Head of caudate nucleus (tissue), 42 donors: ENCODE measurements around the gene NF1.
"Not testable (repeated sequence)": the region's sequence is repeated elsewhere in the genome, so short reads cannot be mapped to it uniquely, and the experiment has no call there.

Experiments used
- DNase-seq, 42 donors: peaks; one replicate each; pipeline versions ENCODE4 v3.0.0 to v3.0.0-alpha.2; 2020 to 2021; ENCODE audit warnings: mixed read lengths in 7 of 42
- intact Hi-C: fragments of 100-400 bp; cut with DNase I; formaldehyde crosslinking; loops from one replicate; pipeline ENCODE4 v1.15.0; 2022

NF1 gene

DNA sequence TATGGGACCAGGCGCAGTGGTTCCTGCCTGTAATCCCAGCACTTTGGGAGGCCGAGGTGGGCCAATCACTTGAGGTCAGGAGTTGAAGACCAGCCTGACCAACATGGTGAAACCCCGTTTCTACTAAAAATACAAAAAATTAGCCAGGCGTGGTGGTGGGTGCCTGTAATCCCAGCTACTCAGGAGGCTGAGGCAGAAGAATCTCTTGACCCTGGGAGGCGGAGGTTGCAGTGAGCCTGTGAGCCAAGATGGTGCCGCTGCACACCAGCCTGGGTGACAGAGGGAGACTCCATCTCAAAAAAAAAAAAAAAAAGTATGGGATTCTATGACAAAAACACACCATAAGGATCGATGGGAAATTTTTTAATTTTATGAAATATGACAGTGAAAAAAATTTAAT, 217.4 kb downstream of the NF1 start:
- intact Hi-C loops, DNase-seq: not testable (repeated sequence)

DNA sequence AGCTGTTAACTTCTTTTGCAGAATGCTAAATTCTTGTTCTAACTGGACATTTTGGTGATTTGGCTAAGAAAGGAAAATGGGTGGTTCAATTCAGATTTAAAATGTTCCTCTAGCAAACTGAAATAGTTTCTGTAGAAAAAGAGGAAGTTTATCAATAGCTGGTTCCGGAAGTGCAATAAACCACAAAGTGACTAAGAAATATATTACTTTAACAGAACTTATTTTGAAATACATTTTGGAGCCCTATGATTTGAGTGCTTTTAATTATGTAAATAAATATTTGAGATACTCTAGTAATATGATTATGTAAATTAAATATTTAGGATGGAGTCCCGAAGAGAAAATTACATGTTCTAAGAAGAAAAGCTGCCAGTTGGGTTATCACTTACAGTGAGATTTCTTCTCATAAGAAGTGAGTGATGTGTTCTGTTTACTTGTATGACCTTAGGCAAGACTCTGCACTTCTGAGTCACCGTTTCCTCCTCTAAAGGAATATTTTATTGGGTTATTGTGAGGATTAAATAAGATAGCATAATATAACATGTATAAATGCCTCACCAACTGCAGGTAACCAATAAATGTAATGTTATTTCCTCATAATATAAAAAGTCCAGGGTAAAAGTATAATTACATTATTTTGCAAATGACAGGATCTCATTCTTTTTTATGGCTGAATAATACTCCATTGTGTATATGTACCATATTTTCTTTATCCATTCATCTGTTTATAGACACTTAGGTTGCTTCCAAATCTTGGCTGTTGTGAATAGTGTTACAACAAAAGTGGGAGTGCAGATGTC, 219.4 kb downstream of the NF1 start, which contains the start of gene EVI2B:
TSS of gene EVI2B (minus strand) at position 73 of the 800 bp plus-strand sequence. CDS start 8,445 bp downstream, outside the sequence.
- intact Hi-C loops, result no loop called here
- DNase-seq, result no peak

DNA sequence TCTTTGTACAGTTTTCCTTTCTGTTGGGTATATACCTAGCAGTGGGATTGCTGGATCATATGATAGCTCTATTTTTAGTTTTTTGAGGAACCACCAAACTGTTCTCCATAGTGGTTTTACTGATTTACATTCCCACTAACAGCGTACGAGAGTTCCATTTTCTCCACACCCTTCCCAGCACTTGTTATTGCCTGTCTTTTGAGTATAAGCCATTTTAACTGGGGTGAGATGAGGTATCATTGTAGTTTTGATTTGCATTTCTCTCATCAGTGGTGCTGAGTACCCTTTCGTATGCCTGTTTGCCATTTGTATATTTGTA, 220.0 kb downstream of the NF1 start:
- no peak for DNase-seq
- intact Hi-C loops, result no loop called here

DNA sequence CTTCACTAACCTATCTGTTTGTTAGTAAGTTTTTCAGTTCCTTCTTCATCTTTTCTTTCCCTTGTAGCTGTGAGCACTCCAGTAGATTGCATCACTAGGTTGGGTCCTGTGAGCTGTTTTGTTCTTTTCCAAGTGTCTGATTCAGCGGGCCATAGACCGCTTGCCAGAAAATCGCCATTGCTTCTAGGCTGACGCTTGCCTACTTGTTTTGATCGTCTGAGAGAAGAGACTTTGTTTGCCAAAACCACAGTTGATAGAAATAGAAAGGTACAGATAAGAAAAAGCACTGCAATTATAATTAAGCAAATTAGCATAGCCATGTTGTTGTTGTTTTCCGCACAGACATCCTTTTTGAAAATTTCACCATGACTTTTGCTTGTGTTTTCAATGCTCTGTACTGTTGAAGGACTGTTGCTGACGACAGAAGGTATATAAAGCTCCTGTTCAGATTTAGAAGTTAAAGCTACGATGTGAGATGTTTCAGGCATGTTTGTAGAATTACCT, 223.6 kb downstream of the NF1 start:
- intact Hi-C loops, result no loop called here
- peak; percentile 46 to 90 (median 76) for DNase-seq

DNA sequence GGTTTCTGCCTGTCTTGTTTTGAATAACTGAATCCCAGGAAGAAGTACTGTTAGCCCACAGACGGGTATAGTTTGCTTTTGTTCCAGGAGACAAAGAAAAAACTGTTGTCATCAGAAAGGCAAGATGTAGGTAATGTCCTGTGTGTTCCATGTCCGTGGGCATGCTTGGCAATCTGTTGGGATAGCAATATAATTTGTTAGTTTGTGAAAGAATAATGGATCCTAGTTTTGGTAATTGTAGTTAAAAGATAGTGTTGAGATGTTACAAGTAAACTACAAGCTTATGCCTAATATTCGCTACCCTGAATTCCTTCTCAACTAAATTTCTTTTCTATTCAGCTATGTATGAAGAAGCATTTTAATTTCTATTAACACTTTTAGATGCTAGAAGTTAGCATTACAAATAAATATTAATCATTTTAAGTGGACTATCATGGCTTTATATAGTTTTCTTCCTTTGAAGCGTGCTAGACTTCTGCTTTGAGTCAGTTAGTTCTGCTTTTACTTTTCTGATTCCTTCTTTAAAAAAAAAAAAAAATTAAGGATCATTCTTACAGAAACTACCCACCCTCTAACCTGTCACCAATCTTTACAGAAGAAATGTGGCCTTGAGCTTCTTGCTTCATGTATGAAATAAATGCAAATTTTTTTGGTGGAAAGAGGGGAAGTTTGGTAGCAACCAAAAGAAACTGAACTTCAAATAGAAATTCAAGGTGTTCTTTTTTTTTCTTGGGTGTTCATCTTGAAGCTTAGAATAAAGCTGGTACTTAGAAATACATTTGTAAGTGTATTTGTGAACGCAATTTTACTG, 224.3 kb downstream of the NF1 start:
- intact Hi-C loops, result no loop called here
- peak in 1 of 42 donors; percentile 28 for DNase-seq

DNA sequence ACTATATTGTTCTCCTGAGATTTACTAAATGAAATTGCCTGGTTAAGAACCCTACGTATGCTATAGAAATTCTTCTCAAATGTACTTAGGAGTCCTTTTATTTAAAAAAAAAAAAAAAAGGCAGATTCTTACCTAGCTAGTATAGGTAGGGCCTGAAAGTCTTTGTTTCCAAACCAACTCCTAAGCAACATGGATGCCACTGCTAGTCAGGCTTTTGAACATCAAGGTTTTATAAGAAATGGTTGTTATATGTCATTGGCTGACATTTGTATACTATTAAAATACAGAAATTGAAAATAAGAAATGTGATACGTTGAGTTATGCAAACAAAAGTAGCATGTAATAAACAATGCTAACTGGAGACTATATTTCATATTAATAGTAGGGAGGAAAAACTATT, 225.5 kb downstream of the NF1 start:
- intact Hi-C loops, result loop anchor here (5.0 kb wide), 1 partner anchor 52 kb away; no protein-coding TSS in a partner anchor
- no peak for DNase-seq

DNA sequence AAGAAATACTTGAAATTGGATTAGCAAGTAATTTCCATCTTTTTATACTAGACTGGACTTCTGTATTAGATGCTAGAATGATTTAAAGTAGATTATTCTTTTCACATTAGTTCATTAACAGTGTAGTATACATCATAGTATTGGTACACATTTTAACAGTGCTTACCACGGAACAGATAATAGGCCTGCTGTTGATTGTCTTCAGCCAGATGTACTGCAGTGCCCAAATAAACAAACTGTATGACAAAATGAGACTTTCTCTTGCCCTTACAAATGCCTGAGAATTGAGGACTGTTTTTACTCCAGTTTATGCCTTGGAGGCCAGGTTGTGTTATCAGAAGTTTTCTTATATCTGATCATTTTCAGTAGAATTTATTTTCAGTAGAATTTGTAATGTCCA, 226.0 kb downstream of the NF1 start:
- peak in 7 of 42 donors; percentile 9 to 47 (median 29) for DNase-seq

DNA sequence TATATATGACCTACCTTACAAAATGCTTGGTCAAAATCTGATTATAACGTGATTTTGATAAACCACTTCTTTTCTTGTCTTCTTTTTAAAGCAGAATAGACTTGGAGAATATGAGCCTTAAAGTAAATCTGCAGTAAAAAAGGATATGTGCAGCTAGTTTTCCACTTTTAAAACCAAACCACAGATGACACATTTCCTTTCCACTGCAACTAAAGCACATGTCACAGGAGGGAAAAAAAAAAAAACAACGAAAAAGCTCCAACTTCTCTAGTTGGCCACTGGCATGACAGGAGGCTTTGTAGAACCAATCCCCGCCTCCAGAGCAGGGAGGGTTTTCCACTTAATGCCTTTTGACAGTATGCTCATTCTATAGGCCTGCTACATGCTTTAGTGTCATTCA, 226.7 kb downstream of the NF1 start, which contains the start of gene EVI2A:
TSS of gene EVI2A (minus strand) at position 142 of the 400 bp plus-strand sequence. CDS start 2,609 bp downstream, outside the sequence.
- intact Hi-C loops, result loop anchor here (5.0 kb wide), 1 partner anchor 51 kb away; no protein-coding TSS in a partner anchor
- DNase-seq, result peak in 37 of 42 donors; percentile 21 to 85 (median 59)

More for the DNA sequence above, 226.0 kb downstream of the NF1 start:
- intact Hi-C loops, result loop anchor here (5.0 kb wide), 1 partner anchor 52 kb away; no protein-coding TSS in a partner anchor

DNA sequence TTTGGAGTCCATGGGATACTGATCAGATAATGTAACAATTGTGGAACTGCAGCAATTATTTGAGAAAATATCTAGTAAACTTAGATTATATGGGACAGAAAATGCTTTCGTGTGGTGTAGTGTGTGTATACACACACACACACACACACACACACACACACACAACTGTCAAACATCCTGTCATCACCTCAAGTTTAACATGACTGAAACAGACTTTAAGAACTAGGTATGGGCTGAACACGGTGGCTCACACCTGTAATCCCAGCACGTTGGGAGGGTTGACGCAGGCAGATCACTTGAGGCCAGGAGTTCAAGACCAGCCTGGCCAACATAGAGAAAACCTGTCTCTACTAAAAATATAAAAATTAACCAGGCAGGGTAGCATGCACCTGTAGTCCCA, 227.2 kb downstream of the NF1 start:
- no peak for DNase-seq
- intact Hi-C loops, result loop anchor here (5.0 kb wide), 1 partner anchor 50 kb away; no protein-coding TSS in a partner anchor

DNA sequence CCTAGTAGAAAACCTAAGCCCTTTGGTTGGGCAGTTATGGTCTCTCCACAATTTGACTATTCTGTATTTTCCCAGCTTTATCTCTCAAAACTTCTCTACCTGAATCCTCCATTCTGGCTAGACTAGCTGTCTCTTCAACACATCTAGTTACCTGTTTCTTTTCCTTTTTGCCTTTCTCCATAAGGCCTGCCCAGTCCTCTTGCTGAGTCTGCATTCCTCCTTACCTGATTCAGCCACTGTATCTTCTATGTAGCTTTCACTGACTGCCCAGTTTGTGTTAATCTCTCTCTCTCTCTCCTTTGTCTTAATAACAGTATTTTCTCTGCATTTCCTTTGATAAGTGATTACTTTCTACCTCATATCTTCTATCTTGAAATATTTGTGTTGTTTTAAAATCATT, 228.8 kb downstream of the NF1 start:
- no peak for DNase-seq
- intact Hi-C loops, result loop anchor here (5.0 kb wide), 1 partner anchor 49 kb away; no protein-coding TSS in a partner anchor

DNA sequence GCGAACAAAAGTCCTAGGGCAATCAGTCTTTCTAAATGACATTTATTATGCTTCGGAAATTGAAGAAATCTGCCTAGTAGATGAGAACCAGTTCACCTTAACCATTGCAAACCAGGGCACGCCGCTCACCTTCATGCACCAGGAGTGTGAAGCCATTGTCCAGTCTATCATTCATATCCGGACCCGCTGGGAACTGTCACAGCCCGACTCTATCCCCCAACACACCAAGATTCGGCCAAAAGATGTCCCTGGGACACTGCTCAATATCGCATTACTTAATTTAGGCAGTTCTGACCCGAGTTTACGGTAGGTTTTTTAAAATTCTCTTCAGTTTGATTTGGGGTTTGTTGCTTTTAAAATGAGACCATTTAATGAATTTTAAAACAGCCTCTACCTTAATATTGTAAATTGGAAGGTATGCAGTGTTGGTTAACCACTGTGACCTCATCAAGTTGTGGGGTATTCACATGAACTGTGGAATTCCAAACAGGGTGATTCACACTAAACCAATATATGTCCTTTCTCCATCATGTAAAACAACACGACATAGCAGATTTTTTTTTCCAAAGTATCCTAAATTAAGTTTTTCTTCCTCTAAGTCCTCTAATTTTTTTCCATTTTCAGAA, 232.9 kb downstream of the NF1 start:
- intact Hi-C loops, result no loop called here
- DNase-seq, result no peak

DNA sequence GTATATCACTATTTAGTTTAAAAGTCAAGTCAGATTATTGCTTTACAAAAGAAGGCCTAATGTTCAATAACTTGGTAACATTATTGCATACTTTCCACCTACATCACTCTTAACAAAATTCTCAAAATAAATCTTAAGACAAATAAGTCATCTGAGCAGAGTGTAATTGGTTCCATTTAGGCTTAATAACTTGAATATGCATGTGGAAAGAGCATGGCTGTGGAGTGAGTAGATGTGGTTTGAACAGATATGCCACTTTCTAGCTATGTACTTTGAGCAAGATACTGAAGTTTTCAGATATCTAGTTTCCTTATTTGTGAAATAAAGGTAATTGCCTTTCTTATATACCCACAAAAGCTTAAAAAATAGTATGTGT, 233.4 kb downstream of the NF1 start:
- DNase-seq, result no peak
- intact Hi-C loops, result no loop called here

DNA sequence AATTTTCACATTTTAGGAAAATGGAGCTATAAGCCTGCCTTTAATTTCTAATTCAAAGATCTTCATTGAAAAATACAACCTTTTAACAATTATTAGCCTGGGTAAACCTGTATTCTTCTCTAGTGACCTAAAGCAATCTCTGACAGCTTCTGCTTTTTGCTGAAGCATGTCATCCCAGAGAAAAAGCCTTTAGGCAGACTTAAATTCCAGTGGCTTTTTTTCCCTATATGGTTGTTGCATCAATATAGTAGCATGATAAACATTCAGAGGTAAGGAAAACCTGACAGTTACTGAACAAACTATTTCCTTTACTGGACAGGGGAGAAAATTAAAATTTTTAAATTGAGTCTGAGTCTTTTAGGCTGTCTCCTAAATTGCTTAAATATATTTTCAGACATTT, 234.4 kb downstream of the NF1 start:
- no peak for DNase-seq
- intact Hi-C loops, result no loop called here

DNA sequence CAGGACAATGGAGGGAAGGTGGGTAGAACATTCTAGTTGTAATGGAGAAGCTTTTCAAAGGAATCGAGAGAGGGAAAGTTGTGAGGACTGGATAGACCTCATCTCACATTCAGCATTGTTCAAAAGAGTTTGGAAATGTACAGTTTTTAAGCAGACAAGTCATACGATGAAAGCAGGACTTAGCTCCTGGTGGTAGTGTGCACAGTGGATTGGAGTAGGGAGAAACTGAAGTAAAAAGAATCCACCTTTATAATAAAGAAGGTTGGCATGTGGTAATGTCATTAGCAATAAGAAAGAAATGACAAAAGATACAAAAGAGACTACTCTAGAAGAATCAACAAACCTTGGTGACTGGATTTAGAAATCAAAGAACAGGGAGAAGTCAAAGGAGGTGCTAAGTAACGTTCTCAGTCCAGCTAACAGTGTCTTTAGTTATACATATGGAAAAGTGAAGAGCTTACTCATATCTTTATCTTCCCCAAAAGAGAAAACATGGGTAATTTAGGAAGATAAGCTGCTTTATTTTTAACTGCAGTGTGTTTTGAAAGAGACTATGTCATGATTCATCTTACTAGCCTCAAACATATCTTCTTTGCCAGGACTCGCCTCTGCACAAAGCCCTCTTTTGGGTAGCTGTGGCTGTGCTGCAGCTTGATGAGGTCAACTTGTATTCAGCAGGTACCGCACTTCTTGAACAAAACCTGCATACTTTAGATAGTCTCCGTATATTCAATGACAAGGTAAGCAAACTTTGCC, 245.3 kb downstream of the NF1 start:
- intact Hi-C loops, result no loop called here
- DNase-seq, result no peak

DNA sequence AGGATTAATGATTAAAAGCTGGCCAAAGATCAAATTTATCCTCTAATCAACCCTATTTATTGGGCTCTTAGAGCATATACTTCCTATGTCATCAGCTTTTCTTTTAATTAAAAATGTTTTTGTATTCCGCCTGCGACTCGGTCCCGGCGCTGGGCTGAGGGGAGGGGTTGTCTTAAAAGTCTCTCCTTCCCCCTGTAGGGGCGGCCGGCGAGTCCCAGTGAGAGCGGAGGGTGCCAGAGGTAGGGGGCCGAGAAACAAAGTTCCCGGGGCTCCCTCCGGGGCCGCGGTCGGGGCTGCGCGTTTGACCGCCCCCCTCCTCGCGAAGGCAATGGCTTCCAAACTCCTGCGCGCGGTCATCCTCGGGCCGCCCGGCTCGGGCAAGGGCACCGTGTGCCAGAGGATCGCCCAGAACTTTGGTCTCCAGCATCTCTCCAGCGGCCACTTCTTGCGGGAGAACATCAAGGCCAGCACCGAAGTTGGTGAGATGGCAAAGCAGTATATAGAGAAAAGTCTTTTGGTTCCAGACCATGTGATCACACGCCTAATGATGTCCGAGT, 250.5 kb downstream of the NF1 start:
- intact Hi-C loops, DNase-seq: not testable (repeated sequence)

DNA sequence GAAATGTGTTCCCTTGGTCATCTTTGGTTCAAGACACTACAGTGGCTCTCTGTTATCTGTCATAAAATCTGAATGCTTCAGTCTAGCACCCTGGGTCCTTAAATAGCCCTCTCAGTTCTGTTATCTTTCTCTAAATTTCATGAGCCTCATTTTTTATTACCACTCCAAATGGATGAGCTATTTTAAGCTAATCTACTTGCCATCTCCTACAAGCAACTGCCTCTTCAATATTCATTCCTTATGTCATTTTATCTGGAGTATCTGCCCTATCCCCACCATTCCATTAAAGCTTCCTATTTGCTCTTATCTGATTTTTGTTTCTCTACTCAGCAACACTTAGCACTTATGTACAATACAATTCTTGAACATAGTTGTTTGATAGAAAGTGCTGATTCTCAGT, 254.7 kb downstream of the NF1 start:
- DNase-seq, result no peak
- intact Hi-C loops, result no loop called here

DNA sequence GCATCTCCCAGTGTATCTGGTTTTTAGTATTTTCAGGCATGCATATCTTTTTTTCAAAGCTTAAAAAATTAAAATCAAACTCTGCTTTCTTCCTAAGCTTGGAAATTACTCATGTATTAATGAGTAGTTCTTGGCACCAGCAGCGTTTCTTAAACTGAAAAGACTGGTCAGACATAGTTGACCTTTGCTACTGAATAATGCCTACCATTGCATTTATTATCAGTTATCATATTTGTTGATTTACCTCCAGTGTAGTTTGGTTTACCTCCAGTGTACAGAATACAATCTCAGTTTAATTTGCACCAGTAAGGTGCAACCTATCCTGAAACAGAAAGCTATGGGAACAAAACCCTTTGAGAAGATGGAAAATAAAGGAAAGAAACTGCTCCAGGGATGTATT, 261.2 kb downstream of the NF1 start:
- intact Hi-C loops, result no loop called here
- DNase-seq, result no peak

DNA sequence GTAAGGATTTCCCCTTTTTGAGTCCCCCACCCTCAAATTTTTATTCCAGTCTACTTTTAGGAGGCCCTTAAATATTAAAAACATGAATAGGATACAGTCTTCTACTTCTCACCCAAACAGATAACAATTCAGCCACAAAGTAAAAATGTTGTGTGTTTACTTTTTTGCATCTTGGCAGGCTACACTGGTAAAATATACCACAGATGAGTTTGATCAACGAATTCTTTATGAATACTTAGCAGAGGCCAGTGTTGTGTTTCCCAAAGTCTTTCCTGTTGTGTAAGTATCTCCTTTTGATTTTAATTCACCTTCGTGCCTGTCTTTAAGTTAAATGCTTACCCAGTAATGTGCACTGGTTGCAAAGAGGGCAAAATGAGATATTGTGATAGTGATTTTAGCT, 262.3 kb downstream of the NF1 start:
- DNase-seq, result no peak
- intact Hi-C loops, result no loop called here
